ENCODE measurements around the gene DLD.
"Not testable (repeated sequence)": the region's sequence is repeated elsewhere in the genome, so short reads cannot be mapped to it uniquely, and the experiment has no call there.

DLD gene

DNA sequence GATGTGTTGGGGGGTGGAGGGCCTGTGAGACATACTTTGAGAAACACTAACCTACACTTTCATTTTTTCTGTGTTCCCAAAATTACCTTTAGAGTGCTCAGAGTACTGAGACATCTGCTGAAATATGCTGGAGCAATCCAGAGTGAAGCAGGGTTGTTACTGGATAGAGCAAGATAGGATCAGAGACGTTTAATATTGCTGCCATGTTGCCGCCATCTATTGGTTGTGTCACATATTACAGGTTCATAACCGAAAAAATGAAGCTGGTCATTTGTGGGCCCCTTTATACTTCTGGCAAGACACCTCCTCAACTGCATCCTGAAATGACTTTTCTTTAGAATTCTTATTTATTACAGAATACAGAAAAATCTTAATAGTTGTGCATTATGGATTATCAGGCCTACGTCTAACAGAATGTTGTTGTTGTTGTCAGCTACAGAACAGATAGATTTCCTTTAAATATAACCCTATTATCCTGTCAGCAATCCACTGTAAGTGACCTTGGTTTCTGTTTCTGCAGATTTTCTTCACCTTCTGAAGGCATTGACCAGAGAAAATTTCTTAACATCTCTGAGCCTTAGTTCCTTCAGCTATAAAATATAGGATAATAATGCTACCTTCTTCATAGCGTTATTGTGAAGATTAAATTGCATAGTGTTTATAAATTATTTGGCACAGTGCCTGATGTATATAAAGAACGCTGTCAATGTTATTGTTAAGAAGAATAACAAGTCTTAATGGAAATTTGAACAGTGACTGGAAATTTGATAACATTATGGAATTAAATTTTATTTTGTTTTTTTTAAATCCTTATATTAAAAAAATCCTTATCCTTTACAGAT is 16.2 kb upstream of the DLD start:
- DNase-seq (ENCODE audit: low read depth) = no peak

- DNase-seq (ENCODE audit: low read depth) = no peak
These were observed 14.1 kb upstream of the DLD start for GRCh38 chr7:107876916-107877315.

- no peak for DNase-seq (ENCODE audit: low read depth)
These were observed 13.1 kb upstream of the DLD start for GRCh38 chr7:107877731-107878382.

DNA sequence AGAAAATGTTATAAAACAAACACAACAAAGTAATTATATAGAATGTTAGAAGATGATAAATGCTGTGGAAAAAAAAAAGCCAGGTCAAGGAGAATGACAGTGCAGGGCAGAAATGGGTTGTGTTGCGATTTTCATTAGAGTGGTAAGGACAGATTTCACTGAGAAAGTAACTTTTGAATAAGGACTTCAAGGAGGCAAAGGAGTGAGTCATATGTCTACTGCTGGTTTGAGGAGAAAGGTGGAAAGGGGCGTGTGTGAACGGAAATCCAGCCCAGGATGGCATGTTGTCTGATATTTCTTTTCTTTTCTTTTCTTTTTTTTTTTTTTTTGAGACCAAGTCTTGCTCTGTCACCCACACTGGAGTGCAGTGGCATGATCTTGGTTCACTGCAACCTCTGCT is 12.3 kb upstream of the DLD start:
- no peak for DNase-seq (ENCODE audit: low read depth)

GRCh38 chr7:107879400-107880035 is 11.5 kb upstream of the DLD start:
- DNase-seq (ENCODE audit: low read depth) = peak; percentile 14

DNA sequence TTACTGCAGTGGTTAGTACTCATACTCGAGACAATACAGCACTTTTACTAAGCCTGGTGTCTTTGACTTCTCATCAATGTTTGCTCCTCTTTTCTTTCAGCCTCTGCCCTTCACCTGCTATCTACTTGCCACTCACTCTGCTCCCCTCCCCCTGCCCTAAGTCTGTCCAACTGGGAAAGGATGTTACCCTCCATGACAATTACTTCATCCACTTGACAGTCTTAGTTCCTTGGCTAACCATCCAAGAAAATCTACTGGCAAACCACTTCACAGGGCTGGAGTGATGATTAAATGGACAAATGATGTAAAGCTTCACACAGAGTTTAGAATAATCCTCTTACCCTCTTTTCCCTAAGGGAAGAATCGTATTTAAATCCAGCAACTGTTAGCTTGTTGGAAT is 8.2 kb upstream of the DLD start:
- DNase-seq (ENCODE audit: low read depth) = no peak

- no peak for DNase-seq (ENCODE audit: low read depth)
These were observed 6.7 kb upstream of the DLD start for GRCh38 chr7:107884066-107884818.

DNA sequence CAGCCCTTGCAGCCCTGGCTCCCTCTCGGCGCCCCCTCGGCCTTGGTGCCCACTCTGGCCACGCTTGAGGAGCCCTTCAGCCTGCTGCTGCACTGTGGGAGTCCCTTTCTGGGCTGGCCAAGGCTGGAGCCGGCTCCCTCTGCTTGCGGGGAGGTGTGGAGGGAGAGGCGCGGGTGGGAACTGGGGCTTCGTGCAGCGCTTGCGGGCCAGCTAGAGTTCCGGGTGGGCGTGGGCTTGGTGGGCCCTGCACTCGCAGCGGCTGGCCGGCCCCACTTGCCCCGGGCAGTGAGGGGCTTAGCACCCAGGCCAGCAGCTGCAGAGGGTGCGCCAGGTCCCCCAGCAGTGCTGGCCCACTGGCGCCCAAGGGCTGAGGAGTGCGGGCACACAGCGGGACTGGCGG is 3.2 kb upstream of the DLD start:
- not testable (repeated sequence) for DNase-seq (ENCODE audit: low read depth)

GRCh38 chr7:107889992-107890391 is 991 bp upstream of the DLD start:
- no peak for DNase-seq (ENCODE audit: low read depth)

- DNase-seq (ENCODE audit: low read depth) = no peak
These were observed 456 bp upstream of the DLD start for GRCh38 chr7:107890493-107890961.

DNA sequence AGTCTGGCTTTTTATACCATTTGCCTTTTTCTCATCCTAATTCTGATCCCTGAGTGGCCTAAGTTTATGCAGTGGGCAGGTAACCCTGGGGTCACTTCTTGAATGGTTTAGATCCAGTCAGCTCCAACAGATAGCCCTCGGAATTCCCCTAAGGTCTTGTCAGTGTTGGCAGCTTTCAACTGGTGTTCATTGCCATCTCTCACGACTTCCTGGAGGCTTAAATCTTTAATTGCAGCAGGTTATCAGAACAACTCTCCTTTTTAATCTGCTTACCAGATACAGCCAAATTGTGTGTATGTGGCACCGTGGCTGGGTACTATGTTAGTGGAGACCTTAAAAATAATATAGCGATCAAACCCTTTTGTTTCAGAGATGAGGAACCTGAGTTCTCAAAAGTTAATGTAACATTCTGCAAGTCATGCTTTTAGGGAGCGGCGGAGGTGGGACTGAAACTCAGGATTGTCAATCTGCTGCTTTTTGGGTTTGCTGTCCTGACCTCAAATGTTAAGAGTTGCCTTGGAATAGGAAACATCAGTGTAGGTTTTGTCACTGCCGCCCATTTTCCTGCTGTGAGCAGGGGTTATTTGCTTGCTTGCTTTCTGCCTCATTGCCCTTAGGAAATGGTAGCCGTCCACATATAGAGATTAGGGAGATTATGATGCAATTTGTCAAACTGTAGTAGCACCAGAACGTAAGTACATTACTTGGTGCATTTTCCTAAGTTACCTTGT is 818 bp downstream of the DLD start:
- DNase-seq (ENCODE audit: low read depth) = peak; percentile 20

DNA sequence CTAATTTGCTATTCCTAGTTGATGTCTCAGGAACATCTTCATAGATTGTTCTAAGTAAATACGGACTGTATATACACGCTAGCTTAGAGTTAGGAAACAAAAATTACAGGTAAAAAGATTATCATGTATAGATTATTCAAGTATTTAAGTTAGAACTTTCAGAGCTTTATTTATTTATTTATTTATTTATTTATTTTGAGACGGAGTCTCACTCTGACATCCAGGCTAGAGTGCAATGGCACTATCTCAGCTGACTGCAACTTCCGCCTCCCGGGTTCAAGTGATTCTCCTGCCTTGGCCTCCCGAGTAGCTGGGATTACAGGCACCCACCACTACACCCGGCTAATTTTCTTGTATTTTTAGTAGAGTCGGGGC is 1.4 kb downstream of the DLD start:
- DNase-seq (ENCODE audit: low read depth) = not testable (repeated sequence)

DNA sequence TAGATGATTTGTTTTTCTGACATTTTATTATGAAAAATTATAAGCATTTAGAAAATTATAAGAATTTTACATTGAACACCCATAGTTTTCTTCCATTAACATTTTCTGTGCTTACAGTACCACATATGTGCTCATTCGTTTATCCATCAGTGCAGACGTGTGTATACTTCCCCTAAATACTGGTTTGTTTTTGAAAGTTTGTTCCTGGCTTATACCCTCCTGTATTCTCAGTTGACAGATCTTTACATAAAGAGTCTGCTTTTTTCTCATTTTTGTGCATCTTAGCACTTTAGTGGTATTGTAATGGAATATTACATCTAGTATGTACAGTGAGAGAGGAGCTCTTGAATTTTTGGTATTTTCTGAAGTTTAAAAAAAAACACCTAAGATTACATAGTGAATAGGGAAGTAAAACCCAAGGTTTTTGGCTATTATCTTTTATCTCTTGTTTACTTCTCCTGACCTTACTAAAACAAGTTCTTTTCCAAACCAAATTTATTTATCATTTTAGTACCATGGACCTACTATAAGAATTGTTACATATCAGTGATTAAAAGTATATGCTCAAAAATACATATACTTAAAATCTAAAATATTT is 8.1 kb downstream of the DLD start:
- no peak for DNase-seq (ENCODE audit: low read depth)

- no peak for DNase-seq (ENCODE audit: low read depth)
These were observed 9.6 kb downstream of the DLD start for GRCh38 chr7:107900496-107901015.

- no peak for DNase-seq (ENCODE audit: low read depth)
These were observed 11.4 kb downstream of the DLD start for GRCh38 chr7:107902381-107902780.

GRCh38 chr7:107907790-107908189 is 16.8 kb downstream of the DLD start:
- no peak for DNase-seq (ENCODE audit: low read depth)

- no peak for DNase-seq (ENCODE audit: low read depth)
These were observed 18.5 kb downstream of the DLD start for GRCh38 chr7:107909445-107909844.

DNA sequence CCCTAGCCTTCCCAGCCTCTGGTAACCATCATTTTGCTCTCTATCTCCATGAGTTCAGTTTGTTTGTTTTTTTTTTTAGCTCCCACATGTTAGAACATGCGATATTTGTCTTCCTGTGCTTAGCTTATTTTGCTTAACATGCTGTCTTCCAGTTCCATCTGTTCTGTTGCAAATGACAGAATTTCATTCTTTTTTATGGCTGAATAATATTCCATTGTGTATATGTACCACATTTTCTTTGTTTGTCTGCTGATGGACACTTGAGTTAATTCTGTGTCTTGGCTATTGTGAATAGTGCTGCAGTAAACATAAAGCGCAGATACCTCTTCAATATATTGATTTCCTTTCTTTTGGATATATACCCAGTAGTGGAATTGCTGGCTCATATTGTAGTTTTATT is 21.0 kb downstream of the DLD start:
- no peak for DNase-seq (ENCODE audit: low read depth)

DNA sequence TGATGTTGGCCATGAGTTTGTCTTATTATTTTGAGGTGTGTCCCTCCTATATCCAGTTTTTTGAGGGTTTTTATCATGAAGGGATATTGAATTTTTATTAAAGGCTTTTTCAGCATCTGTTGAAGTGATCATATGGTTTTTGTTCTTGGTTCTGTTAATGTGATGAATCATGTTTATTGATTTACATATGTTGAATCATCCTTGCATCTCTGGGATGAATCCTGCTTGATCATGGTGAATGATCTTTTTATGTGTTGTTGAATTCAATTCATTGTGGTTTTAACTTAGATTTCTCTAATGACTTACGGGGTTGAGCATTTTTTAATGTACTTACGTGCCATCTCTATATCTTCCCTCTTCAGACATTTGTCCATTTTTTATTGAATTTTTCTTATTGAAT is 22.9 kb downstream of the DLD start:
- DNase-seq (ENCODE audit: low read depth) = no peak

- no peak for DNase-seq (ENCODE audit: low read depth)
These were observed 23.8 kb downstream of the DLD start for GRCh38 chr7:107914831-107915230.

- no peak for DNase-seq (ENCODE audit: low read depth)
These were observed 24.6 kb downstream of the DLD start for GRCh38 chr7:107915541-107915940.

Measured in GM04503 (cell line).